Effector CD4-positive, alpha-beta T cell (primary cell): ENCODE measurements around the gene MYO5A.

ENCODE experiments used
- DNase-seq: peaks from one replicate; pipeline ENCODE4 v3.0.0-alpha.2; 2020

The MYO5A gene

GRCh38 chr15:52360229-52361203 is 168.2 kb downstream of the MYO5A start:
- DNase-seq: no peak

GRCh38 chr15:52359722-52360121 is 169.0 kb downstream of the MYO5A start:
- DNase-seq: no peak

GRCh38 chr15:52357949-52358348 is 170.7 kb downstream of the MYO5A start:
- no peak for DNase-seq

DNA sequence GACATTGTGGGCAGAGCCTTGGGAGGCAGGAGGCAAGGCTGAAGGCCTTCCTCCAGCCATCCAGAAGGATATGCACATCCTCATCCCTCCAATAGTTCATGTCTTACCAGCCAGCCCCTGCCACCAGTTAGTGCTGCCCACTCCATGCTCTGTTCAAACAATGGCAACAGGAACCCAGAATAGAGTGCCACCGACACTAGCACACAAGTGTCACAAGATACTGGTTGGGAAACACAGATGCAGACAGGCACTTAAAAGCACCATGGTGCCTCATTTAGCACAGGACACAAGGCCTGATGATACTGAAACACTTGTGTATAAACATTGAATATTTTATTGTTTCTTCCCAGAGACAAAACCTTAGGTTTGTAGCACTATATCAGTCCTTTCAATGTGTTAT is 176.6 kb downstream of the MYO5A start:
- no peak for DNase-seq

GRCh38 chr15:52351206-52351908 is 177.3 kb downstream of the MYO5A start:
- no peak for DNase-seq

GRCh38 chr15:52350423-52350822 is 178.3 kb downstream of the MYO5A start:
- DNase-seq: no peak

DNA sequence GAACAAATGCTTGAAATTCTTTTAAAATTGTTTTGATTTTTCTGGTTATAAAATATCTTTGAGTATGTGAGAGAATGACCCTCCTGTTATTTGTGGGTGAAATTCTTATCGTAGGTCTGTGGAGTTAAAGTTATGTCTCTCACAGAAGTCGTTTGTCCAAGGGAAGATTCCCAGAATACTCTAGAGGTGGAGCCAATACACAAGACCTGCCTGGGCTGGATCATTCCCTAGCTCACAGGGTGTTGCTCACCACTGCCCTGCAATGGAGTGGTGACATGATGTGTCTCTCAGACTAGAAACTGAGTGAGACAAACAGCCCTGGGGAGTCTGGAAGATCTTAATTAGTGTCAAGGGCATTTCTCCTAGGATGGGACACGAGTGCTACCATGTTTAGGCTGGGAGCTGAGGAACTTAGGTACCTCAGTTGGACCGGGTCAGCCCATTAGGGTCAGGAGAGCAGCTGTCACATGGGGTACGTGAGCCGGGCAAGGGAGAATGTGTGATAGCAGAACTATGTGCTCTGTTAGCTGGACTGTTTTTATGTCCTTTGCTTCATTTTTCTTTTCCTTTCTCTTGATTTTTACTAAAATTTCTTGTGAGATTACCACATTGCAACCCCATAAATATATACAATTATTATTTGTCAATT is 179.5 kb downstream of the MYO5A start:
- DNase-seq: no peak

DNA sequence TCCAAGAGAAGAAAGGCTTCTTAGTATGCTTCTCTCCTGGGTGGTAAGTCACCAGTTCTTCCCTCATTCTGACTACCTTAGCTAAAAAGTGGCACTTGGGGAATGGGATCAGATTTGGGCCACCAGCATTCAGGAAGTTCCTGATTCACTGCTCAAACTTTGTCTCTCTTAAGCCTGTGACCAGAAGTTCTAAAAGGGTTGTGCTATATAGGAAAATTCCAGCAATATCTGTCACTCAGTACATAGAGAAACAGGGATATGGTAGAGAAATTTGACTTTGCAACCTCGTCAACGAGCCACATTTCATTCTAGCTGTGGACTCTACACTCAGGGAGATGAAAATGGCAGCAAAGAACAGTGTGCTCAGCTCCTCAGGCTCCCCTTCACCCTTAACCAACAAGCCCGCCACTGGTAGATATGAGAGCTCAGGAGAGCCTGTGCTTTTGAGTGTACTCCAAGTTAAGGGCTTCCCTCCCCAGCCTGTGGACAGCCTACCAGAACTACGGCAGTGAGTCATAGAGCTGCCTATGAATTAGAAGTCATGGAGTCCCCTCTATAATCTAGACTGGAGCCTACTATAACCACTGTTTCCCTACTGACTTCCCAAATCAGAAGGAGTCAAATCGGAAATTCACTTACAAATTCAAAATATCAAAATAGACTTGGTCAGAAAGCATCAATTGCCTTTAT is 180.5 kb downstream of the MYO5A start:
- DNase-seq: no peak

DNA sequence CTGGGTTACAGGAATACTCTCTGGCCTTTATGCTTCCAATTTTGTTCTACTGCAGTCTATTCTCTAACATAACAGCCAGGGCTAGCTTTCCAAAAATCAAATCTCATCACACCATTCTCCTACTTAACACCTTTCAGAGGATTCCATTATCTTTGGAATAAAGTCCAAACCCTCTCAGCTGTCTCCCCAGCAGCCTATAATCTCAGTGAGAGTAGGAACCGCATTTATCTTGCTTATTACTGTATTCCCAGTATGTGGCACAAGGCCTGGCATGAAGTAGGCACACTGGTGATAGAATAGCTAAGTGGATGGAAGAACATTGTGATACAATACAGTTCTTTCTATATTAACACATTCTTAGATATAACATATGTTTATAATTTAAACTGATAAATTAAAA is 184.1 kb downstream of the MYO5A start:
- no peak for DNase-seq

GRCh38 chr15:52343831-52344230 is 184.8 kb downstream of the MYO5A start:
- no peak for DNase-seq

DNA sequence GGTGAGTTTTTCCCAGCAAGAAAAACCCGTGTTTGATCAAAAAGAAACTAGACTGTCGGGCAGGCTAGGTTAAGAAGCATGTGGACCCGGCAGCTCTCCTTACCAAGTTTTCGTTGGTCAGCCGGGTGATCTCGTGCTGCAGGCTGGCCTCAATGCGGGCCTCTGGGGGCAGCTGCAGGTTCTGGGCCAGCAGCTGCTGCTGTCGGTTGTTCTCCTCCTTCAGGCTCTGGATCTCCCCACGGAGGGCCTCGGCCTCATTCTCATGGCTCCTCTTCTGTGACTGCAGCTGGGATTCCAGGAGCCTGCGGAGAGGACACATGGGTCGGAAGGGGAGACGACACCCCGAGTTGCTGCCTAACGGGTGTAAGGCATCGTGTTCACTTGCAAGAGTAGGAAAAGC is 188.6 kb downstream of the MYO5A start:
- DNase-seq: no peak

- no peak for DNase-seq
Observed at GRCh38 chr15:52338891-52339290, 189.8 kb downstream of the MYO5A start.

DNA sequence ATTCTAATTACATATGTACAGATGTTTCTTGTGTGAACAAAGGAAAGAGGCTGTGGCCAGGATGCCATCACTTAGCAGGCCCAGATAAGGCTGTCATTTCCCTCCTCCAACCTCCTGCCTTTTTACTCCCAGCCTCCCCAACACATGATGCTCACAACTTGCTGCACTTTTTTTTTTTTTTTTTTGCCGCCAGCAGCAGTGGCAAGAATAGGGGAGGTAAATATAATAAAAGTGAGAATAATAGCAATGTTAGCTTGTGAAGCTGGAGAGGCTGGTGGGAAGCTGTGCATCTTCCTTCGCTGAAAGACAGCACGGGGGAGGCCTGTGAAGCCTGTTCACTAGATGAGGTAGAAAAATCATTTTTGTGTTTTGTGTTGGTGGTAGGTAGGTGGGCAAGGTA is 190.6 kb downstream of the MYO5A start:
- DNase-seq: no peak

GRCh38 chr15:52337198-52337853 is 191.4 kb downstream of the MYO5A start:
- DNase-seq: no peak

- no peak for DNase-seq
Observed at GRCh38 chr15:52336529-52336928, 192.2 kb downstream of the MYO5A start.

DNA sequence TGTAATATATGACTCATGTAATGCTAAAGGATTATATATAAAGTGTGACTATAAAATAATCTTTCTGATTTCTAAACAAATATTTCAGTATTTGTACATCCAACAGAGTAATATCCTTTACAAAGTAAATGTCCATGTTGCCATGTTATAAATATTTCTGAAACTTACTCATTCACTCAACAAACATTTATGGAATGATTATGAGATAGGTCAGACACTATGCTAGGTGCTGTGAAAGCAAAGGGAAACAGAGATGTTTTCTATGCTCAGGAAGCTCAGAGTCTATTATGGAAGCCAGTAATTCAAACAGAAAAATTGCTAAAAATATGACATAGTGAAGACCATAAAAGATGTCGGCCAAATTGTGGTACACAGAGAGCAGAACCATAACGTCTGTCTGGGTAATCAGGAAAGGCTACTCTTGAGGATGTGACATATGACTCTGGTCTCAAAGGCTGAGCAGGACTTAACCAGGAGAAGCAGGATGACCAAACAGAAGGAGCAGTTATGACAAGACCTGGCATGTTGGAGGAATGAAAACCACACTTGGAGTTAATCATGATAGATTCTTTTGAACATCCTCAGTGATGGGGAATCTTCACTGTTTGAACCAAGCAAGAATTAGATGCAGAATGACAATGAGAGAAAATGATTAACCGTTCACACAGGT is 194.1 kb downstream of the MYO5A start:
- no peak for DNase-seq

DNA sequence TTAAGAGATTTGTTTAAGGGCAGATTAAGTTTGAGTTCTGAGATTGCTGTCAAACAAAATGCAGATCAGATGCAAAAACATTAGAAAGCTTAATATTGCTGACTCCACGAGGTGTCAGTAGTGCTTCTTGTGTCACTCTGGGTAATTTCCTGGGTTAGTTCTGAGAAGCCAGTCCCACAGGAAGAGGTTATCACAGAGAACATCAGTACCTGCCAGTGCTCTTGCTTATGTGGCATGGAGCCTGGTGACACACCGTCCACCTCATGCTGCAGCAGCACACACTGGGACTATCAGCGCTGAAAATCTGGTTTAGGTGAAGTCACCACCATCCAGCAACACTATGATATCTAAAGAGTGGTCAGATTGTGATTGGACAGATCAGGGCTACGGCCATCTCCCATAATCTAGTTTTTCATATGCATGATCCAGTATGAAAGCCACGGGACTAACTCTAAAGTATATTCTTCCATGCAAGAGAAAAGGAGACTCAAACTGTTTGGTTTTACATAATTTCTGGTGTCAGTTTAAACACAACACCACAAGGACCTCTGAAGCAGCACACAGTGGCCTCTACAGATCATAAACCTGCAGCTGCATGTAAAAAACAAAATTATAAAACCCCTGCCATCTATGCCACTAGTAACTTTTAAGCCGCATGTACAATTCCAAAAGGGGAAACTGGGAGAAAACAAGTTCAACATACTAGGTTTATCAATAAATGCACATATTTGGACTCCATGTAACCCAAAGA is 197.0 kb downstream of the MYO5A start:
- DNase-seq: peak; percentile 8

DNA sequence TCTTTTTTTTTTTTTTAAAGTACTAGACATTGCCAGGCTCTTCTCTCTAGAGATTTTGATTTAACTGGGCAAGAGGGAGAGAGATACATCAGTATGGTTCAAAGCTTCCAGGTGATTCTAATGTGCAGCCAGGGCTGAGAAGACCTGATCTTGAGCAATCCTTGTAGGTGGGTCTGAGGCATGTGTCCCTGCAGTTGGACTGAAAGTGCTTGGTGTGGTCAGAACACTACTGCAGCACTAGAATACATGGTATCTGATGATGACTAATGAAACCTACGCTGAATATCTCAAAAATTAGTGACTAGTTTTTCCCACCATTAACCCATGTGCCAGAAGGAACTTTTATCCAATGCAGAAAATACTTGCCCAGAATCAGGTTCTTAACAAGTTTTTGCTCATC is 198.7 kb downstream of the MYO5A start:
- DNase-seq: no peak

- DNase-seq: no peak
Observed at GRCh38 chr15:52329150-52329549, 199.5 kb downstream of the MYO5A start.

- no peak for DNase-seq
Observed at GRCh38 chr15:52328680-52329079, 200.0 kb downstream of the MYO5A start.

GRCh38 chr15:52326756-52327155 is 201.9 kb downstream of the MYO5A start:
- no peak for DNase-seq
